GM23338 (cell line): ENCODE measurements around the gene TBC1D3B. TPM values are rescaled to one million over a fixed set of nuclear protein-coding genes. Genes with fewer than 3 reads are reported as not detected.
A peak's percentile ranks its signal among the peaks of the same experiment; 100 is the strongest.
"Not testable (repeated sequence)": the region's sequence is repeated elsewhere in the genome, so short reads cannot be mapped to it uniquely, and the experiment has no call there.

Experiments
- ATAC-seq: fragments of 200-7000 bp; cut with Tn5 transposase; 3 replicates; pipeline ENCODE4 v1.9.1; 2020
- DNase-seq: peaks from one replicate; pipeline ENCODE4 v3.0.0-alpha.2; 2015; ENCODE audit warnings: low spot score
- H2AFZ ChIP-seq: fragments of 200-600 bp; sonication (generic); 2 replicates; pipeline ENCODE4 v1.8.0; 2016; ENCODE audit warnings: antibody characterized with exemption, mild to moderate bottlenecking, moderate library complexity
- H3F3A ChIP-seq: fragments of 200-600 bp; sonication (generic); replicated peaks from 2 replicates; pipeline ENCODE4 v1.8.0; 2017; ENCODE audit warnings: antibody characterized with exemption, mixed run types, low read depth
- H3K27ac ChIP-seq: fragments of 200-600 bp; sonication (generic); 2 replicates; pipeline ENCODE4 v1.6.1; 2016; ENCODE audit warnings: low read depth
- H3K27me3 ChIP-seq: fragments of 200-600 bp; sonication (generic); 2 replicates; pipeline ENCODE4 v1.8.0; 2016; ENCODE audit warnings: mild to moderate bottlenecking, mixed run types, moderate library complexity; ENCODE audit not compliant: insufficient read depth
- H3K36me3 ChIP-seq: fragments of 200-600 bp; sonication (generic); 2 replicates; pipeline ENCODE4 v1.8.0; 2016; ENCODE audit warnings: mild to moderate bottlenecking; ENCODE audit not compliant: insufficient read depth
- H3K4me1 ChIP-seq: fragments of 200-600 bp; sonication (generic); 2 replicates; pipeline ENCODE4 v1.8.0; 2016; ENCODE audit warnings: mild to moderate bottlenecking, moderate library complexity; ENCODE audit not compliant: insufficient read depth
- H3K4me2 ChIP-seq: fragments of 200-600 bp; sonication (generic); 2 replicates; pipeline ENCODE4 v1.7.1; 2017; ENCODE audit warnings: mixed run types
- H3K4me3 ChIP-seq: fragments of 200-600 bp; sonication (generic); 2 replicates; pipeline ENCODE4 v1.6.1; 2016; ENCODE audit warnings: mixed run types
- H3K79me2 ChIP-seq: fragments of 200-600 bp; sonication (generic); replicated peaks from 2 replicates; pipeline ENCODE4 v1.8.0; 2017; ENCODE audit warnings: mild to moderate bottlenecking; ENCODE audit not compliant: insufficient read depth
- H3K9me2 ChIP-seq: fragments of 200-600 bp; sonication (generic); 2 replicates; pipeline ENCODE4 v1.8.0; 2017; ENCODE audit not compliant: insufficient read depth
- H4K20me1 ChIP-seq: fragments of 200-600 bp; sonication (generic); replicated peaks from 2 replicates; pipeline ENCODE4 v1.8.0; 2017; ENCODE audit warnings: mild to moderate bottlenecking; ENCODE audit not compliant: insufficient read depth
- H3K27ac Mint-ChIP-seq: 2 replicates; pipeline ENCODE4 v1.8.0; 2020; ENCODE audit warnings: inconsistent platforms, mild to moderate bottlenecking, moderate library complexity, mixed read lengths
- H3K27me3 Mint-ChIP-seq: 3 replicates; pipeline ENCODE4 v1.8.0; 2022; ENCODE audit warnings: low read depth, mild to moderate bottlenecking, moderate library complexity, mixed read lengths, inconsistent platforms; ENCODE audit not compliant: insufficient read depth, poor library complexity
- H3K36me3 Mint-ChIP-seq: 3 replicates; pipeline ENCODE4 v1.8.0; 2021; ENCODE audit warnings: low read depth, mild to moderate bottlenecking, inconsistent platforms, moderate library complexity, mixed read lengths
- H3K4me1 Mint-ChIP-seq: 3 replicates; pipeline ENCODE4 v1.8.0; 2020; ENCODE audit warnings: mild to moderate bottlenecking, inconsistent platforms, mixed read lengths
- H3K4me3 Mint-ChIP-seq: 3 replicates; pipeline ENCODE4 v1.8.0; 2021; ENCODE audit warnings: moderate library complexity, mild to moderate bottlenecking, inconsistent platforms, mixed read lengths
- H3K9me3 Mint-ChIP-seq: 3 replicates; pipeline ENCODE4 v1.8.0; 2020; ENCODE audit warnings: moderate library complexity, mild to moderate bottlenecking, inconsistent platforms, mixed read lengths
- JUNB ChIP-seq: IDR thresholded peaks from one replicate; pipeline ENCODE4 v1.6.1; 2016; ENCODE audit warnings: antibody characterized with exemption; ENCODE audit not compliant: unreplicated experiment
- ZNF462 ChIP-seq: fragments of 250-450 bp; sonication (Bioruptor Pico); IDR thresholded peaks from 2 replicates; pipeline ENCODE4 v1.5.0; 2020; ENCODE audit warnings: mild to moderate bottlenecking, moderate library complexity
- polyA plus RNA-seq: library from polyadenylated mRNA; unstranded; fragments of >200 nt; fragmentation: Nextera tagmentation; extraction: Ambion mirVana; gene quantifications from 2 replicates; pipeline ENCODE4 v1.2.1, GENCODE V29; 2016
- total RNA-seq: library from RNA; depleted of rRNA; stranded (reverse); fragments of >200 nt; shearing (Covaris generic); gene quantifications from 2 replicates; pipeline ENCODE4 v1.2.3, GENCODE V29; 2014

The TBC1D3B gene
- total and polyA plus RNA-seq, 2 experiments from 2014 or later = 0.95 to 1.3 TPM

GRCh38 chr17:36182176-36183000 is 6.0 kb upstream of the TBC1D3B start (continued):
- TF ChIP-seq ZNF462 (CRISPR knock-in tag) = no peak
- TF ChIP-seq JUNB = no peak

GRCh38 chr17:36181446-36182175 is 5.2 kb upstream of the TBC1D3B start:
- not testable (repeated sequence) for H3K4me2 ChIP-seq, H3K4me1 Mint-ChIP-seq

GRCh38 chr17:36168836-36169235 is 7.6 kb downstream of the TBC1D3B start:
- not testable (repeated sequence) for H3K27me3 ChIP-seq, ATAC-seq

More at GRCh38 chr17:36181446-36182175, 5.2 kb upstream of the TBC1D3B start:
- ATAC-seq, DNase-seq, H3F3A ChIP-seq, H2AFZ ChIP-seq, H3K27ac Mint-ChIP-seq, H3K36me3 ChIP-seq, H3K4me1 ChIP-seq, H3K9me3 Mint-ChIP-seq, H3K9me2 ChIP-seq, H3K27ac ChIP-seq, H3K79me2 ChIP-seq, H3K4me3 ChIP-seq, H3K36me3 Mint-ChIP-seq, H4K20me1 ChIP-seq: not testable (repeated sequence)
- Mint-ChIP-seq H3K27me3 (peaks cover 30% of the 10 kb centered on the region), H3K4me3 (peak overlapping the region; percentile 83; the same call in 2 of the 3 replicates)
- peaks cover 37% of the 10 kb centered on the region for H3K27me3 ChIP-seq

More at GRCh38 chr17:36168836-36169235, 7.6 kb downstream of the TBC1D3B start:
- not testable (repeated sequence) for H3K36me3 ChIP-seq, H3K27ac ChIP-seq, H3K36me3 Mint-ChIP-seq, H3K9me3 Mint-ChIP-seq, H4K20me1 ChIP-seq, H3K4me1 Mint-ChIP-seq, H3K4me2 ChIP-seq, H3K9me2 ChIP-seq, H3K27ac Mint-ChIP-seq, H3F3A ChIP-seq, H3K79me2 ChIP-seq, H2AFZ ChIP-seq, H3K4me3 Mint-ChIP-seq, H3K4me1 ChIP-seq, DNase-seq, H3K27me3 Mint-ChIP-seq, H3K4me3 ChIP-seq
